GM15510 (cell line): ENCODE results near the gene TBL1X.

Experiments used
- POLR2A ChIP-seq: IDR thresholded peaks from 3 replicates; pipeline ENCODE4 v1.6.1; 2011; ENCODE audit warnings: borderline replicate concordance; ENCODE audit not compliant: insufficient read length; ENCODE audit errors: extremely low read depth

TBL1X gene

DNA sequence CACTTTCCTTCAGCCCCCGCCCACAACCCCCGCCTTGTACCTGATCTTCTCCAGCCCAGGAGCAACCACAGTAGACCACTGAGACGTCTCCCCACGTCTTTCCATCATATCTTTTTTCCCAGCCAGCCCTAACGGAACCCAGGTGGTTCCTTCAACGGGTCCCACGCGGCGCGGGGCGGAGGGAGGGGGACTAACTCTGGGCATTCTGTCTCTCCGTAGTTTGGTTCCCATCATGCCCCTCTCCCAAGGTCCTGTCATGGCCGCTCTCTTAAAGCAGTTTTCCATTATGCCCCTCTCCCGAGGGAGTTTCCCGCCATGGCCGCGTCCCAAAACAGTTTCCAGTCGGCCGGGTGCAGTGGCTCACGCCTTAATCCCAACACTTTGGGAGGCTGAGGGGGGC, 21.5 kb upstream of the TBL1X start:
- TF ChIP-seq POLR2A, result no peak

GRCh38 chrX:9447906-9448305, 17.0 kb upstream of the TBL1X start:
- no peak for TF ChIP-seq POLR2A

- TF ChIP-seq POLR2A, result no peak
These were observed 8.4 kb upstream of the TBL1X start for GRCh38 chrX:9456250-9457074.

- TF ChIP-seq POLR2A, result no peak
These were observed 6.3 kb upstream of the TBL1X start for GRCh38 chrX:9458516-9459078.

DNA sequence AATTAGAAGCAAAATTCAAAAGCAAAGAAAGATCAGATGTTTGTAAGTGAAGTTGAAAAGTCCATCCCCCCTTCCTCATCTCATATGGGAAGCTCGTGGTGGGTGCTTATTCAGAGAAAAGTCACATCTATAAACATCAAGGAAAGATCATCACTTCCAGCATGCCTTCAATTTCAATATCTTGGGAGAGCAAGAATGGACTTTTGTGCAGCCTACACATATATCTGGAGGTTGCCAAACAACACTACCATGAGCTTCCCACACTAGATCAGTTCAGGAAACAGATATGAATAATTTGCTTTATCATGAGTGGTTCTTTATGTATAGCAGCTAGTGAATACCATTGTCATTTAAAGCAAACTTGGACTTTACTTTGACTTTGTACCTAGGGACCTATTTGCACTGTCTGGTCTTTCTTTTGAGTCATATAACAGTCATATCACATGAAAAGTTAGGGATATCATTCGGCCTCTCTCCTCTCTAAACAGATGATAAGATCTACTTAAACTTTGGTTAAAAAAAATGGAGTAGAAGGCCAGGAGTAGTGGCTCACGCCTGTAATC, 5.6 kb upstream of the TBL1X start:
- TF ChIP-seq POLR2A, result no peak

- TF ChIP-seq POLR2A, result no peak
These were observed 3.8 kb upstream of the TBL1X start for GRCh38 chrX:9461087-9461486.

GRCh38 chrX:9462456-9462855, 2.4 kb upstream of the TBL1X start:
- TF ChIP-seq POLR2A, result no peak

- TF ChIP-seq POLR2A, result no peak
These were observed 694 bp downstream of the TBL1X start for GRCh38 chrX:9465380-9466123.

- TF ChIP-seq POLR2A, result no peak
These were observed 1.3 kb downstream of the TBL1X start for GRCh38 chrX:9466124-9466495.

DNA sequence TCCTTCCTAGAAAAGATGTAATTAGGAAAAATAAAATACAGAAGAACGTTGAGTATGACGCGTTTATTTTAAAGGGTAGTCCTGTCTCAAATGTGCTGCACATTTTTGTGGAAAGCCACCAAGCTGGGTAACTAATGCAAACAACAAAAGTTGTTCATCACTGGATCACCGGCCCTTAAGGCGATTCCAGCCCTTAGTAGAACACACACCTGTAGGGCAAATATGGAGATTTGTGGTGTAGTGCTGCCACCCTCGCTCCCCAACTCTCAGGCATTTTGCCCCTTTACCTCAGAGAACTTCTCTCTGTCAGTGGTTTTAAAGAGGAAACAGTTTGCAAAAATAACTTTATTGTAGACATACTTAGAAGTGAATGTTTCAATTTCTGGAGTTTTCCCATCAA, 1.9 kb downstream of the TBL1X start:
- TF ChIP-seq POLR2A, result no peak

DNA sequence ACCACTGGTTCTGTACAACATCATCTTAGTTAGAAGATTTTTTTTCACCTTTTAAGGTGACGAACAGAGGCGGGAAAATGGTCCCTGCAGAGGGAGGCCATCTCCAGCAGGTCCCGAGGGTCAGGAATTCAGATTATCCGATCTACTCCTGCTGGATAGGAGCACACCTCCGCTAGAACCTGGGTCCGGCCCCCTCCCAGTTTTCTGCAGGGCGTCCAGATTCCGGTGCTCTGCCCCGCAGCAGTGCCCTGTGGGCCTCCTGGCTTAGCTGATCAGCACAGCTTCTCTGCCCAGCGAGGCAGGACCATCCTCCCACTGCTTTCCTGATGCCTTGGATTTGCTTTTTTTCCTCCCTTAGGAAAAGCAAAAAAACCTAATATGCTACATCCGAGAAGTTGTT, 2.3 kb downstream of the TBL1X start:
- no peak for TF ChIP-seq POLR2A

DNA sequence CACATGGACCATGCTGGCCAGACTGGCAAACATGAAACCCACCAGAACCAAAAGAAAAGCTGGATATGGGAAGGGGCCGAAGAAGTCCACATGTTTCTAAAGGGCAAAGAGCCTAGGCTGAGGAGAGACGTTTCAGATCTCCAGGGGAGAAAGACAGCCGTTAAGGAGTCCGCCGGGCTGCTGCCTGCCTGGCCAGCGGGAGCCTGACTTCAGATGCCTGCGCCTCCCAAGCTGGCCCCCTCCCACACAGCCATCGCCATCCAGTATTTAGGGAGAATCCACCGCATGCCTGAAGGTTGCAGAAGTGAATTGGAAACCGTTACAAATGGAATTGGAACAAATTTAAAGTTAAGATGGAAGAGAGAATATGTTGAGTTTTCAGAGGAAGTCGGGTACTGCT, 2.9 kb downstream of the TBL1X start:
- no peak for TF ChIP-seq POLR2A

DNA sequence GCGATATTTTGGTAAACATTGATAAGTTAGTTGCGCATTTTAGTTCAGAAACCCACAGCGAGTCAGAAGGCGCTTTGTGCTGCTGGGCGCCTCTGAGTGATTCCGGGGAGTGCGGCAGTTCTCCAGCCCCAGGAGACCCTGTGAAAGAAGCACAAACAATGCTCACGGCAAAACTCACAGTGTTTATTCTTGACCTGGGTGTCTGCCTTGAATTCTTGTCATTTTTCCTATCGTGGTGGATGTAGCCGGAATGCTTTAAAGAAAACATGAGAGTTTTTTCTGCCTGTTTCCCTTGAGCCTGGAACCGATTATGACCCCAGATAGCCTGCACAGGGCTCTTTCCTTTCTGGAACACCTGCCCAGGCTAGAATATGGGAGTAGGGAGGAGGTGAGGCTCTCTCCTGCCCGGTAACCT, 6.7 kb downstream of the TBL1X start:
- TF ChIP-seq POLR2A, result no peak

DNA sequence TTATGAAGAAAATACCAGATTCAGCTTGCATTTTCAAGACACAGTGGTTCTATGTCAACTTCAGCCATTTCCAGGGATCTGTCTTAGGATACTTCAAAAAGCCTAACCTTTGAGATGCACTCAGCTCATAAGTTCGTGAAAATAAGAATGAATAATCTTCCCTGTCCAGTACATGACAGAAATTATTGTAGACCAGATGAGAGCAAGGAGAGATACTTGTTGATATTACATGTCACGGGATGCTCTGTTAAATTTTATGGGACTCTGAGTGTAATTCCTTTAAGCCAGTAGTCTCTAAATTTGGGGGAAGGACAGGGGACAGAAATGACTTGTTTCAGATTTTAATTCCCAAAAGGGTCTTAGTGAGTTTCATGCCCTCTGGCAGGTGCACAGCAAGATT, 8.8 kb downstream of the TBL1X start:
- no peak for TF ChIP-seq POLR2A

GRCh38 chrX:9475984-9476383, 11.1 kb downstream of the TBL1X start:
- TF ChIP-seq POLR2A, result no peak

- no peak for TF ChIP-seq POLR2A
These were observed 12.1 kb downstream of the TBL1X start for GRCh38 chrX:9476810-9477575.

DNA sequence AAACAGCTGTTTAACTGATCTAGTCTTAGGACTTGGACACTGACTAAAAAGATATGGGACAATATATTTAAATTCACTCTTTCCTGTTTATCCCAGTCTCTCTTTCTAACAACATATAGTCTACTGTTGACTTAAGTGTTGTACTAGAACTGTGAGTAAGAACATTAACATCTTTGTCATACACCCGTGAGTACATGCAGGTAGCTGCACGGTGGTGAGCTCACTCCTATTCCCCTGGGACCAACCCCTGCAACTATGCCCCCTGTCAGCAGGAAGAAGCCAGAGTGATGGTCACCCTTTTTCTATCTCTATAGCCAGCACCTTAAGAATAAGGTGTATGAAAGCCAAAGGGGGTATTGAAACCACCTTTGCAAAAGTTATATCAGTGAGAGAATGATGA, 17.6 kb downstream of the TBL1X start:
- TF ChIP-seq POLR2A, result no peak
